HG02943 (cell line): ENCODE data around the gene TAF9B.
"Not testable (repeated sequence)": the region's sequence is repeated elsewhere in the genome, so short reads cannot be mapped to it uniquely, and the experiment has no call there.

Experiments used
- ATAC-seq: cut with Tn5 transposase; IDR thresholded peaks from one replicate; pipeline ENCODE4 v1.9.1; 2021; ENCODE audit warnings: mild to moderate bottlenecking, low read depth, moderate library complexity; ENCODE audit not compliant: unreplicated experiment

The TAF9B gene

DNA sequence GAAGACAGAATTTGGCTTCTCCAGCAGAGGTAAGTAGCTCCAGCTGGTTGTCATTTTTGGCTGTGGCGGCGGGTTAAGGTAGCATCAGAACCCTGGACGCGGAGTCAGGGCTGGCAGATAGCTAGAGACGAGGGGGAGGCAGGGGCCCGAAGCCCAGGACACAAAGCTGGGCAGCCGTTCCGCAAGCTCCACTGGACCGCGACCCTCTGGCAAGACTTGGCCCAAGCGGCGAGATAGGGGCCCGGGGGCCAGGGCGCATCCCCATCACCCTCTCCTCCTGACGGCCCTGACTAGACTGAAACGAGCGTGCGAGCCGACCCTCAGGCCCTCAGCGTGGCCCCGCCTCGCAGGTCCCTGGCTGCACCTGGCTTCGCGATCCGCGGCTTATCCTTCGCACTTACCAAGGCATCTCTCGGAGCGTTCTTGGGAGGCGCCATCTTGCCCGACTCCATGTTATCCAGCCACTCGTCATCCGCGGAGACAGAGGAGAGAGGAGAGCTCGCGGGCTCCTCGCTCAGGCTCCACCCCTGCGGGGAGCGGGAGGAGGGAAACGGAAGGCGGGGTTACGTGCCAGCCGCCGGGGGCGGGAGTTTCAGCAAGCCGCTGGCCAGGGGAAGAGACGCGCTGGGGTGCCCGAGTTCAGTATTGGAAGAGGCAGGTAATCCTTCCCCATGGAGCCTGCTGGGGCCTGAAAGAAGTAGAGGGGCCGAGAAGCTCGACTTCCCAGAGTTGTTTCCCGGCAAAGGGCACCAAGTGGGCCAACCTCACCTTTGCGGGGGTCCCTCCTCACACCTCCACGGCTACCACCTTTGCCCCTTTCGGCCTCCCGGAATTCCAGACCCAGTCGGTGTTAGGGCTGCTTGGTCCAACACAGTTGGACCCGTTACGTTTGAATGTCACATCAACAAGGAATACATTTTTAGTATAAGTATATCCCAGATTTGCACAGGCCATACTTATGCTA is at the start of gene TAF9B:
TAF9B (minus strand) TSS at position 491 of the 964 bp plus-strand sequence; CDS start at position 452, 39 bp downstream.
- ATAC-seq, result peak; percentile 94

DNA sequence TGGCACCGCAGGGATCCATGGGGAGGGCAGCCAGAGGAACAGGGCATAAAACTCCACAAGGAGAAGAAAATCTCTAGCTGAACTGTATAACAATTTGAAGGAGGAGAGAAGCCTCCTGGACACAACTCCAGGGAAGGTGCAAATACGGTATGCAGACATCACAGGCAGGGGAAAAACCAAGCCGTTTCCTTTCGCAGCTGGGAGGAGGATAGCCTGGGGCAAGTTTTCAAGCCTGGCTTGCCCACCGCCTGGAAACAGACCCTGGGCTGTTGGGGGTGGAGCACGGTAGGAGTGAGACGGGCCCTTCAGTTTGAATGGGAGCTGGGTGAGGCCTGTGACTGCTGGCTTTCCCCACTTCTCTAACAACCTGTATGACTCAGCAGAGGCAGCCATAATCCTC is 43.4 kb upstream of the TAF9B start:
- ATAC-seq, result no peak

- ATAC-seq, result no peak
Observed at GRCh38 chrX:78181307-78181706, 41.9 kb upstream of the TAF9B start.

DNA sequence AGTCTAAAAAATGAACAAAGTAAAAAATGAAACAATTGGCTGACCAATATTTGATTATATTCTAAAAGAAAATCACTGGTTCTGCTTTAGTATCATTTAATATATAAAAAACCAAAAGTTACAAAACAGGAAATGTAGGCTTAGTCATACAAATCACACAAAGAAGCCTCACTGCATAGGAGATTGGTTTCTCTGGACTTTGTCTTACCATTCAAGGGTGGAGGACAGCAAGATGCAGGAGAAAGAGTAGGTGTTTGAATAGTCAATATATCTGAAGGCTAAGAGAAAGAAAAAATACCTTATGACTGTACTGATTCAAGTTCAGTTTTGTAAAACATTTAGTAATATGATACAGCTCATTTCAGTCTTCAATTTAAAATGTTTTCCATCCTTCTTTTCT is 28.6 kb upstream of the TAF9B start:
- no peak for ATAC-seq

DNA sequence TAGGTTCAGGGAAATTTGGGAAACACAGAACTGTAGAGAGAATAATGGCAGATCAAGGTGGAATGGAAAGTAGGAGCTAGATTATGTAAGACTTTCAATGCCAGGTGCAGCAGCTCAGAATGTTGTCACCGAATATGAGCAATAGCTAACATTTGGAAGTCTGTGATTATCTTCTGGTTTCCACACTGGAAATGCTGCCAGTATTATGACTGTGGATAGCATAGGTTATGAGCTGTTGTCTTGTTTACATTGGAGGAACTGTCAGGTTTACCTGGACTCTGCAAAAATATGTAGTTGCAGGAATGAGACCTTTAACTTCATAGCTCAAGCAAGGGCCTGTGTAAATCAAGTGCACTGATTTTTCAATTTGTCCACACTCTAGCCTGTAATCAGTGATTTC is 26.0 kb upstream of the TAF9B start:
- no peak for ATAC-seq

- not testable (repeated sequence) for ATAC-seq
Observed at GRCh38 chrX:78163175-78163574, 23.7 kb upstream of the TAF9B start.

DNA sequence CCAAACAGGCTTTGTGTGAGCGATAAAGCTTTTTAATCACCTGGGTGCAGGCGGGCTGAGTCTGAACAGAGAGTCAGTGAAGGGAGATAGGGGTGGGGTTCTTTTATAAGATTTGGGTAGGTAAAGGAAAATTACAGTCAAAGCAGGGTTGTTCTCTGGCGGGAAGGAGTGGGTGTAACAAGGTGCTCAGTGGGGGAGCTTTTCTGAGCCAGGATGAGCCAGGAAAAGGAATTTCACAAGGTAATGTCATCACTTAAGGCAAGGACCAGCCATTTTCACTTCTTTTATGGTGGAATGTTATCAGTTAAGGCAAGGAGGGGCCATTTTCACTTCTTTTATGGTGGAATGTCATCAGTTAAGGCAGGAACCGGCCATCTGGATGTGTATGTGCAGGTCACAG is 21.3 kb upstream of the TAF9B start:
- not testable (repeated sequence) for ATAC-seq

GRCh38 chrX:78157846-78158245 is 18.4 kb upstream of the TAF9B start:
- ATAC-seq, result not testable (repeated sequence)

- not testable (repeated sequence) for ATAC-seq
Observed at GRCh38 chrX:78157373-78157772, 17.9 kb upstream of the TAF9B start.

- ATAC-seq, result not testable (repeated sequence)
Observed at GRCh38 chrX:78147002-78147540, 7.6 kb upstream of the TAF9B start.

DNA sequence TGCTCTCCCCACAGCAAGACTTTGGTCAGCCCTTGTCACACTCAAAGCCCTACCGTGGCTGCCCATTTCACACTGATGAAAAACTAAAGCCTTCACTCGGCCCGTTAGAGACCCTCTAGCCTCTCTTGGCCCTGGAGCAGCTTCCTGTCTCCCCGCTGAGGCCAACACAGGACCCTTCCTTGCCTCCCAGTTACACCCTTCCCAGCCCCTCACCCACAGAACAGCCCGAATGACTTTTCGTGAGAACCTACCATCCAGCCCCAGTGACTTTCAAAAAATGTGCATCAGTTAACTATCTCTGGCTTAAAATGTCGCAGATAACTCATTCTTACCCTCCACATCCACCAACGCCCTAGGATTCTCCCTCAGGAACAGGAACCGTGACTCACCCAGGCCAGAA is 756 bp upstream of the TAF9B start:
- no peak for ATAC-seq

- no peak for ATAC-seq
Observed at GRCh38 chrX:78133238-78133960, 6.1 kb downstream of the TAF9B start.

GRCh38 chrX:78131117-78131516 is 8.3 kb downstream of the TAF9B start:
- ATAC-seq, result no peak

GRCh38 chrX:78130396-78130795 is 9.1 kb downstream of the TAF9B start:
- no peak for ATAC-seq

DNA sequence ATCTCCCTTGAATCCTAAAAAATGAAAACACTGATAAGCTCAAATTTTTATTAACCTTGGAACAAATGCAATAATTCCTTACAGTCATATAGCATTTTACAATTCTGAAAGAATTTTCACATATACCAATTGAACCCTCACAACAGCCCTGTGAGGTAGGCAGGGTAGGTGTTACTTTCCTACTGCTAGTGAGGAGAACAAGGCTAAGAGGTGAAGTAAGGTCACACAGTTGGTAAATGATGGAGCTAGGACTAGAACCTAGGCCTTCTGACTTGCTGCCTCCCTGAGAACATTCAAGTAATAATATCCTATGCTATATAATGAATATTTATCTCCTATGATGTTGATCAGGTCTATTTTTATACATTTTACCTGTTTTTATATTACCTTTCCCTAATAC is 9.7 kb downstream of the TAF9B start:
- no peak for ATAC-seq

GRCh38 chrX:78125781-78126180 is 13.7 kb downstream of the TAF9B start:
- not testable (repeated sequence) for ATAC-seq

GRCh38 chrX:78125148-78125547 is 14.3 kb downstream of the TAF9B start:
- ATAC-seq, result no peak

GRCh38 chrX:78124307-78124706 is 15.1 kb downstream of the TAF9B start:
- ATAC-seq, result no peak

DNA sequence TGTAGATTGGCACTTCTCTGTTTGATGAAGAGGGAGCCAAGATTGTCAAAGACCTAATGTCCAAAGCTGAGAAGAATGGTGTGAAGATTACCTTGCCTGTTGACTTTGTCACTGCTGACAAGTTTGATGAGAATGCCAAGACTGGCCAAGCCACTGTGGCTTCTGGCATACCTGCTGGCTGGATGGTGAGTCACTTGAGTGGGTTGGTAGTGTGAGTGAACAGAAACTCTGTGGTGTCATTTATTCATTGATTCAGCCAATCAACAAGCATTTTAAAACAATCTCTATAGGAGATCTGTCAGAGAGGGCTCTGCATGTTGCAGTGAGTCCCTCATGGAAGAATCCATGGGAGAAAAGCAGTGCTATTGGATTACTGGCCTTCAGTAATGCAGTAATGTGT is 16.3 kb downstream of the TAF9B start:
- ATAC-seq, result no peak

GRCh38 chrX:78119521-78120227 is 19.8 kb downstream of the TAF9B start:
- ATAC-seq, result no peak

DNA sequence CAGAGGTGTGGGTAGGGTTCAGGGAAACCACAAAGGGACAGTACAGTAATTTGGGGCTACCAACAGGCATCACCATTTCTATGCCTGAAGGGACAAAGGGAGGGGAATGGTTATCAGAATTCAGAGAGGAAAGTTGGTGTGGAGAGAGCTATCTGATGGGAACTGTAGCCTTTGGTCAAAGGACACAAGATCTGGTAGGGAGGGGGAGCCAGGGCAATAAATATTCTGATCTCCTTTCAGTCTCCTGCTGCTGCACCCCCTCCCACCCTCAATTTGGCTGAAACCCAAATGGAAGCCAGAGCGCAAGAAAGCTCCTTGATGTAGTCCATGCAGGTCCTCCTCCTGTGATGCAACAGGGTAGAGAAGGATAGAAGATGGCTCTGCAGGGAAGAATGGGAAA is 20.8 kb downstream of the TAF9B start:
- no peak for ATAC-seq
